Activated CD4-positive, alpha-beta T cell treated with anti-CD3 and anti-CD28 coated beads, Interleukin-2, amount 50 U/mL, for 1 hour (primary cell): Measurements from ENCODE around the gene LDHA.
"Not testable (repeated sequence)": the region's sequence is repeated elsewhere in the genome, so short reads cannot be mapped to it uniquely, and the experiment has no call there.

Experiments used
- DNase-seq: peaks from one replicate; pipeline ENCODE4 v3.0.0-alpha.2; 2020

Gene LDHA

DNA sequence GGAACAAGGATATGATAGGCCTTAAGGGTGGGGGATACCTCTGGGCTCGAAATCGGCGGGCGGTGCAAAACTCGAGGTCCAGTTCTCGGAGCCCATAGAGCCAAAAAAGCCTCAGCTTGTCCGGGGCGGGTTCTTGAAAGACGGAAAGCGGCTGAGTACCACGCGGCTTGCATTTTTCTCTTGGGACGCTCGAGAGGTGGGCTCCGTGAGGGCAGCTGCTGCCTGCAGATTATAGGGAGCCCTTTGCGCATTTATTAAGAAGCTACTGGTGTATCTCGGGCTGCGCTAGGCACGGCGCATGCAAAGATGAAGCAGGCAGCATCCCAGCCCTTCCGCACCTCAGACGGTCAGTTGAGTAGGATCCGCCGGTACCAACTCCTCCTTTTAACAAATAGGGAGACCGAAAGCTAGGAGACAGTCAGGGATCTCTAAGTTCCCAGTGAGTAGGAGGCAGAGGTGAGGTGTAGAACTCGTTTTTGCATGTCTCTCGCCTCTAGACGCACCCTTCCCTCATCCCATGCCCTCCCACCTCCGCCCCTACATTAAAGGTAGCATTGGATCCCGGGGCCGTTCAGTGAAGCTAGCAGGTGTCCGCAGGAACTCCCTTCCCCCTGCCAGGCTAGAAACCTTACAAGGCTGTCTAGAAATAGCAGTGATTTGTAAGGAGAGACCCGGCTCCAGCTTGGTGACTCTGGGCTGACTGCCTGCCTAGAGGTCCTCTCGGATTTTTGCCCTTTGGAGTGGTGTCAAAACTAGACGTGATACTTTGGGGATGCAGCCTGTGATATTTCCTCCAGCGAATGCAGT is 768 bp downstream of the LDHA start:
- DNase-seq = peak; percentile 12

DNA sequence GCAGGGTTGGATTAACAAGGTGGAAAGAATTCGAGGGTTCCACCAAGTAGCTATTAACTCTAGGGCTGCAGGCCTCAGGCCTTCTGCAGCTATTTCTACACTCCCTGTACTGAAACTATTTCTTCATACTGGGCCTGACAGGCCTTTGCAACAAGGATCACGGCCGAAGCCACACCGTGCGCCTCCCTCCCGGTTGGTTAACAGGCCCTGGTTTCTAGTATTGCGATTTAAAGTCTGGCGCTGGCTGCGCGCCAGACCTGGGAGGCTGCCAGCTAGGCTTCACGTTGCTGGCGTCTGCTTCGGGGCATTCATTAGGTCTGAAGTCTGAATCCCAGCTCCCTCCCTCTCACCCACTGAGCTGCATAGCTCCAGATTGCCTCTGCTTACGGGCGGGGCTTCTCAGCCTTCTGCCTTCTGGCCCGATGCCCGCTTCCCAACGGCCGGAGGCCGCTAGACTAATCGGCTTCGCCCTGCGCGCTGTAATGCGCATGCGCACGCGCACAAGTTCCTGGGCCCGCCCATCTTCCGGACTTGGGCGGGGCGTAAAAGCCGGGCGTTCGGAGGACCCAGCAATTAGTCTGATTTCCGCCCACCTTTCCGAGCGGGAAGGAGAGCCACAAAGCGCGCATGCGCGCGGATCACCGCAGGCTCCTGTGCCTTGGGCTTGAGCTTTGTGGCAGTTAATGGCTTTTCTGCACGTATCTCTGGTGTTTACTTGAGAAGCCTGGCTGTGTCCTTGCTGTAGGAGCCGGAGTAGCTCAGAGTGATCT is 1.6 kb downstream of the LDHA start:
- peak; percentile 90 for DNase-seq

DNA sequence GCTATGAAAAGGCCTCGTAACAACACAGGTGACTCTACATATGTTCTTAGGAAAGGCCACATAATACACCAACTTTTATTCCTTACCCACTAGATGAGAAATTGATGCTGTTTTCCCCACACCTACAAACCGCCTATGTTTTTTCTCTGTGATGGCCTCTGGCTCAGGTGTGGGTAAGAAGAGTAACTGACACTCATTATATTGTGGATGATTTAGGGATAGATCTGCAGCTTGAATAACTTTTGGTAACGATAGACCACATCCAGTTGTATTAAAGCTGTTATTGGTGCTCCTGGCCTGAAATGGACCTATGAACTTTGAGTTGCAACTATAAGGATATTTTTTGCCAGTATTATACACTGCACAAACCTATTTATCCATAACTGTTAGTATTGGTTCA is 3.6 kb downstream of the LDHA start:
- no peak for DNase-seq

DNA sequence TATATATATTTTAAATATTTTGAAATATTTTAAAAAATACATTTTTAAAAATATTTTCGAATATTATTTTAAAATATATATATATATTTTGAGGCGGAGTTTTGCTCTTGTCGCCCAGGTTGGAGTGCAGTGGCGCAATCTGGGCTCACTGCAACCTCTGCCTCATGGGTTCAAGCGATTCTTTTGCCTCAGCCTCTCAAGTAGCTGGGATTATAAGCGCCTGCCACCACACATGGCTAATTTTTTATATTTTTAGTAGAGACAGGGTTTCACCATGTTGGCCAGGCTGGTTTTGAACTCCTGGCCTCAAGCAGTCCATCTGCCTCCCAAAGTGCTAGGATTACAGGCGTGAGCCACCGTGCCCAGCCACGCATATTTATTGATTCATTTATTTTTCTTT is 6.7 kb downstream of the LDHA start:
- DNase-seq = not testable (repeated sequence)

DNA sequence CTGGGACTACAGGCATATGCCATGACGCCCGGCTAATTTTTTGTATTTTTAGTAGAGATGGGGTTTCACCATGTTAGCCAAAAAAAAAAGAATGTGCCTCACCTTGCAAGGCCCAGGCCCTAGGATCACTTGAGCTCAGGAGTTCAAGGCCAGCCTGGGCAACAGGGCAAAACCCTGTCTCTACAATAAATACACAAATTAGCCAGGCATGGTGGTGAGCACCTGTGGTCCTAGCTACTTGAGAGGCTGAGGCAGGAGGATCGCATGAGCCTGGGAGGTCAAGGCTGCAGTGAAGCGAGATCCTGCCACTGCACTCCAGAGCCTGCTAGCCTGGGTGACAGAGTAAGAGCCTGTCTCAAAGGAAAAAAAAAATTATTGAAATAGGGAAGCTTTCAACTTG is 9.7 kb downstream of the LDHA start:
- no peak for DNase-seq

DNA sequence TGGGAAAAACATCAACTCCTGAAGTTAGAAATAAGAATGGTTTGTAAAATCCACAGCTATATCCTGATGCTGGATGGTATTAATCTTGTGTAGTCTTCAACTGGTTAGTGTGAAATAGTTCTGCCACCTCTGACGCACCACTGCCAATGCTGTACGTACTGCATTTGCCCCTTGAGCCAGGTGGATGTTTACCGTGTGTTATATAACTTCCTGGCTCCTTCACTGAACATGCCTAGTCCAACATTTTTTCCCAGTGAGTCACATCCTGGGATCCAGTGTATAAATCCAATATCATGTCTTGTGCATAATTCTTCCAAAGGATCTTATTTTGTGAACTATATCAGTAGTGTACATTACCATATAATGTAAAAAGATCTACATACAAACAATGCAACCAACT is 13.0 kb downstream of the LDHA start:
- DNase-seq = not testable (repeated sequence)

DNA sequence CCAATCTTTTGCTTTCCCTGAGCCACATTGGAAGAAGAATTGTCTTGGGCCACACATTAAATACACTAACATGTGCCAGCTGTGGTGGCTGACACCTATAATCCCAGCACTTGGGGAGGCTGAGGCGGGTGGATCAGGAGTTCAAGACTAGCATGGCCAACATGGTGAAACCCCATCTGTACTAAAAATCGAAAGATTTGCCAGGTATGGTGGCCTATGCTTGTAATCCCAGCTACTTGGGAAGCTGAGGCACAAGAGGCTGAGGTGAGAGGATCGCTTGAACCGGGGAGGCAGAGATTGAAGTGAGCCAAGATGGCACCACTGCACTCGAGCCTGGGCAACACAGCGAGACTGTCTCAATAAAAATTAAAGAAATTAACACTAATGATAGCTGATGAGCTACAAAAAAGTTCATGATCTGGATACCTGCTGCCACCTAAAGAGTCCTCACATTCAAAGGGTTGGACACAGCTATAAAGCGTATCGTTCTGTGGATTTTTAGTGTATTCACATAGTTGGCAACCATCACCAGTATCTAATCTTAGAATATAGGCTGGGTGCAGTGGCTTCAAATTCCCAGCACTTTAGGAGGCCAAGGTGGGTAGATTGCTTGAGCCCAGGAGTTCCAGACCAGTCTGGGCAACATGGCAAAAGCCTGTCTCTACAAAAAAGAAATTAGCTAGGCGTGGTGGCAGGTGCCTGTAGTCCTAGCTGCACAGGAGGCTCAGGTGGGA is 14.4 kb downstream of the LDHA start:
- DNase-seq = no peak

DNA sequence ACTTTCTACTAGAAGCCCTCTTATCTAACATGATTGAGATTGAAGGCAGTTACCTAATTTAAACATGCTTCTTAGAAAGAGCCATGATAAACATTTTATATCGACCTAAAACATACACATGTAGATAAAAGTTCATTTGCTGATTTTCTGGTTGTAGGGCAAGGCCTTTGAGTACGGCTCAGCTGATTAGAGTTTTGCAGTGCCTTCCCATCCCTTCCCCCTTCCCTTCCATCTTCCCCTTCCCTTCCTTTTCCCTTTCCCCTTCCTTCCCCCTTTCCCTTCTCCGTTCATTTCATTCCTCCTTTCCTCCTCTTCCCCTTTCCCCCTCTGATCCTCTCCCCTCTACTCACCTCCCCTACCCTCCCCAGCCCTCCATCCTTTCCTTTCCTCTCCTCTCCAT is 22.1 kb downstream of the LDHA start:
- no peak for DNase-seq

DNA sequence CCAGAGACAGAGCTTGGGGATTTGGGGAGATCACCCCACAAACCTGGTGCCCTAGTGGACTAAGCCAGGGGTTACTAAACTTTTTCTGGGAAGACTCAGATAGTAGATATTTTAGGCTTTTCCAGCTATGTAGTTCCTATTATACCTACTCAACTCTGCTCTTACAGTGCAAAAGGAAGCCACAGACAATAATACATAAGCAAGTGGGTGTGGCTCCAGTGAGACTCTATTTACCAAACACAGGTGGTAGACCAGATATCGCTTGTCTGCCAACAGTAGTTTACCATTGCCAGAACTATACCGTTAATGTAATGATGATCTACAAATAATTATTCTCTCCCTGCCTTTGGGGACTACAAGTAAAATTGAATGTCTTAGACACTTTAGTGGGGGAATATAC is 24.7 kb downstream of the LDHA start:
- no peak for DNase-seq

DNA sequence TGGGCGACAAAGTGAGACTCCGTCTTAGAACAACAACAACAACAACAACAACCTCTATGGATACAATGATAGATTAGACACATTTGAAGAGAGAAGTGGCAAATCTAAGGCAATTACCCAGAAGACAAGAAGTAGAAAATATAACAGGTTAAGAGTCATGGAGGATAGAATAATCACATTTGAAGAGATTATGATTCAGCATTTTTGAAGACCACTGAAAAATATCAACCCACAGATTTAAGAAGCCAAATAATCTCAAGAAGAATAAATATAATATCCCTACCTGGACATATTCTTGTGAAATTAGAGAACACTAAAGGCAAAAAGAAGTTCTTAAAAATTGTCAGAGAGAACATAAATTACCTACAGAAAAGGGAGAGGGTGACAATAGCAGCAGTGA is 25.7 kb downstream of the LDHA start:
- no peak for DNase-seq

DNA sequence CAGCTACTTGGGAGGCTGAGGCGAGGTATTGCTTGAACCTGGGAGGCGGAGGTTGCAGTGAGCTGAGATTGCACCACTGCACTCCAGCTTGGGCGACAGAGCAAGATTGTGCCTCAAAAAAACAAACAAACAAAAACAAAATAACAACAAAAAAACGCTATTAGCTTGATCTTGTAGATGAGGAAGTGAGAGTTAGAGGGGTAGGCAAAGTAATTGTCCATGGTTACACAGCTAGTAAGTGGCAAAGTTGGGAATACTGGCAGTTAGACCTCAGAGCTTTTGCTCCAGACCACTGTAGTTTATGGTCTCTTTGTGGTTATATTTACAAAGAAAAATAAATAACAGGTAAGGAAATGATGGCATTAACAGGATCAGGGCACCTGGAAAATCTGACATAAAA is 32.9 kb downstream of the LDHA start:
- DNase-seq = no peak

DNA sequence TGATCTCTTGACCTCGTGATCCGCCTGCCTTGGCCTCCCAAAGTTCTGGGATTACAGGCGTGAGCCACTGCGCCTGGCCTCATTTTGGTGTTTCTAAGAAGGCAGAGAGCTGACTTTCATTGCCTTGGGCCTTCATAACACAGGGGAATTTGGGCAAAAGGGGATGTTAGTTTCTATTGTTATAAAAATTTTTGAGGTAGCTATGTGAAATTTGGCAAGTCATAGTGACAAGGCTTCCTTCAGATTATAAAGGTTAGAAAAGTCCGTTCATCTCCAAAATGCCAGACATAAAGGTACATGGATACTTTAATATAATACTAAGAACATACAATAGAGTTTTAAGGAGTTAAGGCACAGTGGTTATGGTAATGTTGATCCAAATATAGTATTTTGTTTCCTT is 35.0 kb downstream of the LDHA start:
- DNase-seq = no peak

DNA sequence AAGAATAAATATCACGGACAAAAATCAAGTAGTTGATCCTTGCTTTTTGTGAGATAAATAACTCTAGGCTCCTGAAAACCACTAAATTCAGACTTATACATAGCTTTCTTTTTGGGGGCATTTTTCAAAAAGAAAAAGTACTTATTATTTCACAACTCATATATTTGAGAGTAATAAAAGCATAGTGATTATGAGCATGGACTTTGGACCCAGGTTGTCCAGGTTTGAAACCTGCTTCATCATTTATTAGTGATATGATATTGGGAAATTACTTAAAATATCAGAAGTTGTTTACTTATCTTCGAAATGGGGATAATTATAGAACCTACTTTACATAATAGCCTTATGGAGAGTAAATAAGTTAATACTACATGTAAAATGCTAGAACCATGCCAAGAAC is 44.3 kb downstream of the LDHA start:
- no peak for DNase-seq

DNA sequence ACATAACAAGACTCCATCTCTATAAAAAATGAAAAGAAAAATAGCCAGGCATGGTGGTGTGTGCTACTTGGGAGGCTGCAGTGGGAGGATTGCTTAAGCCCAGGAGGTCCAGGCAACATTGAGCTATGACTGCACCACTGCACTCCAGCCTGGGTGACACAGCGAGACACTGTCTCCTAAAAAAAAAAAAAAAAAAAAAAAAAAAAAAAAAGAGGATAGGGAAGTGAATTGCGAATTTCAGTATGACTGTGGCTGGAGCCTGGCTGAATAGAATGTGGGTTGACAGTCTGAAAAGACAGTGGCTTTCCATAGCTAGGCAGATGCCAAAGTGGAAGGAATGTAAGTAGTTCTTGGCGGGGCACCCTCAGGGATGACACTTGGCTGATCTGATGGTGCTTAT is 54.9 kb downstream of the LDHA start:
- DNase-seq = no peak

DNA sequence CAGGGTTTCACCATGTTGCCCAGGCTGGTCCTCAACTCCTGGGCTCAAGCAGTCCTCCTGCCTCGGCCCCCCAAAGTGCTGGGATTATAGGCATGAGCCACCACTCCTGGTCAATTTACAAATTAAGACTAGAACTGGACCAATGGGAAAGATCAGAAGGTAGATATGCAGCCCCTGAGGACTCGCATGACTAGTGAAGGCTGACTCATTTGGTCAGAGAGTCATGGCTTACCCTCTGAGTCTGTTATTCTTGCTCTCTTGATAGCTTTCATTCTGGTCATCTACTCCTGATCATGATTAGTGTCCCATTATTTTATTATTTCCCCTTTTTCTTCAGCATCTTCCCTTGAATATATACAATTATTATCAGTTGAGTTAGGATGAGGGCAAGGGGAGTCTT is 58.6 kb downstream of the LDHA start:
- DNase-seq = no peak

DNA sequence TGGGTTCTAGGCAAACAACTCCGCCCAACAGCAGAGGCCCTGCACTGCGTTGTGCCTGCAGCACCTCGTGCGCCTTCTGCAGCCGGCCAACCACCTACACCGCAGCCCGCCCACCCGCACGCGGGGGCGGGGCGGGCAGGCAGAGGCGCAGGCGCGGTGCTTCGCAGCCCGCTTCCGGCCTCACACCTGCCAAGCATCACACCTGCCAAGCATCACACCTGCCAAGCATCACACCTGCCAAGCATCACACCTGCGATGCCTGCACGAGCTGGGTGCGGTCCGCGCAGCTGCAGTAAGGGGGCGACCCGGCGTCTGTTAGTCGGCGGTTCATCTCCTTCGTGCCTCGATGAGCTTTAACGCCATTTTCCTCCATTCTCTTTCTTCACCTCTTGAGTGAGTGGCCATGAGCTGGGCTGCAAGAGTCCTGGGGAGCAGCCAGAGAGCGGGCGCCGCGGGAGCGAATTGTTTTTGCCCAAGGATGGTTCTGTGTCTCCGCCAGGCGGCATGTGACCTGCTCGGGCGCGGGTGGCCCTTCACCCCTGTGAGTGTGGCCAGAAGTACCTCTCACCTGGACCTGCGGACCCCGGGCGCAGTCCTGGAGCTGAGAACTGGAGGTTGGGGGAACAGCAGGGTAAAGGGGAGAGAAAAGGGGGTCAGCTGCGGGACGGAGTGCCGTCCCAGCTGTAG is 61.5 kb downstream of the LDHA start, which contains the start of gene LDHAL6A:
Gene LDHAL6A, plus strand, starts transcription at position 171 of the 687 bp plus-strand sequence. CDS start 825 bp downstream, outside the sequence.
- DNase-seq = no peak

DNA sequence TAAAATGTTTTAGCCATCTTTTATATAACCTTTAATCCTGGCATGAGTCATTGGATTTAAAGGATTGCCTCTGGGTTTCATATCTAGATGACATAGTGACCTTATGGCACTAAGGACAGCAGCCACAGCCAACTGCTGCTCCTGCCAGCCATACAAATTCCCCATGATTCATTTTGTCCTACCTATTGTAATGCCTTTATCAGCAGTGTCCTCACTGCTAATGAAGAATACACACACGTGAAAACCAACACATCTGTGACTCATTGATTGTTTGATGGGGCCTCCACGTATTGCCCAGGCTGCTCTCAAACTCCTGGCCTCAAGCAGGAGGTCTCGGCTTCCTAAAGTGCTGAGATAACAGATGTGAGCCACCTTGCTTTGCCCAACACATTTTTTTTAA is 63.1 kb downstream of the LDHA start:
- no peak for DNase-seq
